Measurements from ENCODE around the gene HS6ST1.
A peak's percentile ranks its signal among the peaks of the same experiment; 100 is the strongest.

Gene HS6ST1

DNA sequence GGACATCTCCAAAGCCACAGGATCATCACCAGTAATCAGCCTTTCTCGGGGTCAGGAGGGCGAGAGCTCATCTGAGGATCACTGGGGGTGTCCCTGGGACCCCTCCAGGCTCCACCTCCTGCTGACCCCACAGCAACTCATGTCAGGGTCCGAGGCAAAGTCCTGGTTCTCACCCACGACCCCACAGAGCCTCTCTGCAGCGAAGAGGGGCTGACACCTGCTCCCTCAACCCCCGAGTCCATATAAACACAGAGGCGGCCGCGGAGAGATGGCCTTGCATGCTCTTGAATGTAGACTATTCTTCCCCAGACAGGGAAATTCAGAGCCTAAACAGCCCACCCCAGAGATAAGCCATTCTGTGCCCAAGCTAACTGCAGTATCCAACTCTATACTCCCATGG is 29.9 kb downstream of the HS6ST1 start:
- DNase-seq (ENCODE audit: low read depth), result no peak
- TF ChIP-seq, protein P1, sequence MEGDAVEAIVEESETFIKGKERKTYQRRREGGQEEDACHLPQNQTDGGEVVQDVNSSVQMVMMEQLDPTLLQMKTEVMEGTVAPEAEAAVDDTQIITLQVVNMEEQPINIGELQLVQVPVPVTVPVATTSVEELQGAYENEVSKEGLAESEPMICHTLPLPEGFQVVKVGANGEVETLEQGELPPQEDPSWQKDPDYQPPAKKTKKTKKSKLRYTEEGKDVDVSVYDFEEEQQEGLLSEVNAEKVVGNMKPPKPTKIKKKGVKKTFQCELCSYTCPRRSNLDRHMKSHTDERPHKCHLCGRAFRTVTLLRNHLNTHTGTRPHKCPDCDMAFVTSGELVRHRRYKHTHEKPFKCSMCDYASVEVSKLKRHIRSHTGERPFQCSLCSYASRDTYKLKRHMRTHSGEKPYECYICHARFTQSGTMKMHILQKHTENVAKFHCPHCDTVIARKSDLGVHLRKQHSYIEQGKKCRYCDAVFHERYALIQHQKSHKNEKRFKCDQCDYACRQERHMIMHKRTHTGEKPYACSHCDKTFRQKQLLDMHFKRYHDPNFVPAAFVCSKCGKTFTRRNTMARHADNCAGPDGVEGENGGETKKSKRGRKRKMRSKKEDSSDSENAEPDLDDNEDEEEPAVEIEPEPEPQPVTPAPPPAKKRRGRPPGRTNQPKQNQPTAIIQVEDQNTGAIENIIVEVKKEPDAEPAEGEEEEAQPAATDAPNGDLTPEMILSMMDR (conservative IDR thresholded peaks at IDR 0.05; ENCODE audit: low read depth, low read length), result no peak
- H3K4me3 ChIP-seq (ENCODE audit: low read depth, low read length), result no peak overlapping the region

- no peak overlapping the region for H3K4me3 ChIP-seq (ENCODE audit: low read depth, low read length)
- DNase-seq (ENCODE audit: low read depth), result no peak
- TF ChIP-seq, protein P1 (conservative IDR thresholded peaks at IDR 0.05; ENCODE audit: low read depth, low read length), result no peak
Observed at GRCh38 chr2:128287780-128288735, 30.6 kb downstream of the HS6ST1 start.

DNA sequence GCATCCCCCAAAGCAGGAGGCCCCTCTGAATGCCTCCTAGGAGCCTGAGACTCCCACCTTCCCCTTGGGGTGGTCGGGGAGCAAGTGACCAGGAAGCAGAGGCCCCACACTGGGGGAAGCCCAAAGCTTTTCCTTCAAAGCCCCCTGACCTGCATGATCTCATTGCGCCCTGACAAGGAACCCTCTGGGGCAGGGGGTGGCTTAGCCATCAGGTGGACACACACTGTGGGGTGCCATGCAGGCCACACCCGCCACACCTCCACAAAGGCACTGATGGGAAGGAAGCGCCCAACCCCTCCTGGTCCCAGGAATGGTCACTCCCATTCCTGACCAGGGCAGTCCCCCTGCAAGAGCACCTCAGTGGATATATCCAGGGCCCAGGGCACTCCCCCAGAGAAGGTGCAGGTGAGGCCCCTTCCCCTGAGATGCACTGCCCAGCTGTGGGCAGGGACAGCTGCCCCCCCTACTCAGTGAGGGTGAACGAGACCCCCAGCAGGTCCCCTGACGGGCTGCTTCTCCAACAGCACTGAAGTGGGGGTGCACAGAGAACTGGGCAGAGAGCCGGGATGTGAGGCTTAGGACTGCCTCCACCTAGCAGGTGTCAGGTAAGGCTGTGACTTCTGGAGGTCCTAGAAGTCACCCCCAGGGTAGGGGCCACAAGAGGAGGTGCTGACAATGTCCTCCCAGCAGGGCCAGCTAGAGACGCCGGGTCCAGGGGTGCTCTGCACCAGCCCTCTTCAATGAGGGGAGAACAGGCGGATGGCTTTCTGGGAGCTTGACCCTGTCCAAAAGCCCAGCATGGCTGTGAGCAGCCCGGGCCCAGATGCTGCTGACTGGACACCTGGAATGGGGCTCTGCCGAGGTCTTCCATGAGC is 31.5 kb downstream of the HS6ST1 start:
- no peak overlapping the region for H3K4me3 ChIP-seq (ENCODE audit: low read depth, low read length)
- no peak for DNase-seq (ENCODE audit: low read depth)
- TF ChIP-seq, protein P1 (conservative IDR thresholded peaks at IDR 0.05; ENCODE audit: low read depth, low read length), result no peak

DNA sequence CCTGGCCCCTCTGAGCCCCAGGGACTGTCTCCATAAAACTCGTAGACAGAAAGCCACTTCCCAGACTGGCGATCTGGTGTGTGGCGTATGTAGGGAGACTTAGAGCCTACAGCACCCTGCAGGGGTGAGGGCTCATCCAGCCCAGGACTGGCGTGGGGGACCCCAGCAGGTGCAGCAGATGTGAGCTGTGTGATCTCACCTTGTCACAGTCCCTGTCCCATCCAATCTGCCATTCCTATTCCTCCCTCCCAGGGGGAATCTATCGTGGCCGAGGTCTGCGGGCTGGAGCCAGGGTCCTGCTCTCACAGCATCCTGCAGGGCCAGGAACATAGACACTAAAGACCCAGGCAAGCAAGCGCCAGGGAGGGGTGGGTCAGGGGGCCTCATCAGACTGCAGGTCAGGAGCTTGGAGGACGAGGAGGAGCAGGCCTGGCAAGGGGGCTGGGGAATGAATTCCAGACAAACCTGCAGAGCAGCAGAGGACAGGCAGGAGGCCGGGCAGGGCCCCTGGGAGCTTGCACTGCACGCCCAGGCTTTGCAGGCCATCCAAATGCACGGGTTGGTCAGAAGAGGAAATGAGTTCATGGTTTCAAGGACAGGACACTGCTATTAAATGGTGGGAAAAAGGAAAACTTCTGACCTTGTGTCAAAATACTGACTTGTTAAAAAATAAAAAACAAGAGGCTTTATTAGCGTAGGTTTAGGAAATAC is 32.5 kb downstream of the HS6ST1 start:
- peak; percentile 33 for DNase-seq (ENCODE audit: low read depth)
- no peak overlapping the region for H3K4me3 ChIP-seq (ENCODE audit: low read depth, low read length)
- TF ChIP-seq, protein P1 (conservative IDR thresholded peaks at IDR 0.05; ENCODE audit: low read depth, low read length), result no peak

DNA sequence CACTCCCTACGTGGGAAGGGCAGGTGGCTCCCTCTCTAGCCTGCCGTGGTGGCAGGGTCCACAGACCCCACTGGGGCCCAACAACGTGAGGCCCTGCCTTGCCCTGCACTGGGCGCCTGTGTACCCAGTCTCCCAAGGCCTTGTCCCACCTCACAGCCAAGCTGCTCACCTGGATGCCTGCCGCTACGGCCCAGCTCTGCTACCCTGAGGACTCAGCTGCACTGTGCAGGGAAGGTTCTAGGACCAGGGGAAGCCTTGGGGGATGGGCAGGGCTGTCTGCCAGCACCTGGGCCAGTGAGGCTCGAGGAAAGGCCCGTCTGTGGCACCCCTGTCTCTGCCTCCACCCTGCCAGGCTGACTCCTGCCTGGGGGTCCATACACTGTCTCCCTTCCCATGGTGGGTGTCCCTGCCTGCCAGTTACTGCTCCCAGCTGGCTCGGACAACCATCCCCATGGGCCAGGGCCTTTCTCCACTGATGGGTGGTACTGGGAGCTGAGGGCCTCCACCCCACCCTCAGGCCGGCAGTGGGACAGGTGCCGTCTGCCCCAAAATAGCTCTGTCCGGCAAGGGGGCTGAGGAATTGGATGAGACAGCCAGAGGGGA is 33.2 kb downstream of the HS6ST1 start:
- H3K4me3 ChIP-seq (ENCODE audit: low read depth, low read length), result no peak overlapping the region
- DNase-seq (ENCODE audit: low read depth), result no peak
- TF ChIP-seq, protein P1 (conservative IDR thresholded peaks at IDR 0.05; ENCODE audit: low read depth, low read length), result no peak

GRCh38 chr2:128284841-128285240 is 33.8 kb downstream of the HS6ST1 start:
- TF ChIP-seq, protein P1 (conservative IDR thresholded peaks at IDR 0.05; ENCODE audit: low read depth, low read length), result no peak
- no peak for DNase-seq (ENCODE audit: low read depth)
- H3K4me3 ChIP-seq (ENCODE audit: low read depth, low read length), result no peak overlapping the region

Measured in choroid plexus epithelial cell (primary cell).